Neural cell (in vitro differentiated cells): ENCODE measurements around the gene OTOA. TPM values are rescaled to one million over a fixed set of nuclear protein-coding genes. Genes with fewer than 3 reads are reported as not detected.

ENCODE experiments used
- H2AFZ ChIP-seq: fragments of 200-600, 300-800 bp; sonication (generic), shearing (Covaris generic); 2 replicates; pipeline ENCODE4 v1.6.0; 2014; ENCODE audit warnings: low read depth, mild to moderate bottlenecking, antibody characterized with exemption, low read length, moderate library complexity
- H3F3A ChIP-seq: fragments of 200-600 bp; shearing (Covaris generic); 2 replicates; pipeline ENCODE4 v1.6.1; 2016; ENCODE audit warnings: mild to moderate bottlenecking, moderate library complexity, mixed read lengths, antibody characterized with exemption, low read length; ENCODE audit not compliant: insufficient read depth, poor library complexity, severe bottlenecking
- H3K27ac ChIP-seq: fragments of 200-600, 300-800 bp; sonication (generic), shearing (Covaris generic); 2 replicates; pipeline ENCODE4 v1.5.1; 2014; ENCODE audit warnings: mild to moderate bottlenecking, low read length, moderate library complexity
- H3K27me3 ChIP-seq: fragments of 300-800, 200-600 bp; sonication (generic), shearing (Covaris generic); 2 replicates; pipeline ENCODE4 v1.6.0; 2014; ENCODE audit warnings: mild to moderate bottlenecking, low read depth, low read length, moderate library complexity; ENCODE audit not compliant: insufficient read depth
- H3K36me3 ChIP-seq: fragments of 300-800, 200-600 bp; sonication (generic), shearing (Covaris generic); 2 replicates; pipeline ENCODE4 v1.5.1; 2014; ENCODE audit warnings: mild to moderate bottlenecking, antibody characterized with exemption, low read length, moderate library complexity; ENCODE audit not compliant: insufficient read depth
- H3K4me2 ChIP-seq: fragments of 300-800, 200-600 bp; sonication (generic), shearing (Covaris generic); 2 replicates; pipeline ENCODE4 v1.6.0; 2014; ENCODE audit warnings: mild to moderate bottlenecking, low read length
- H3K4me3 ChIP-seq: fragments of 300-800, 200-600 bp; sonication (generic), shearing (Covaris generic); 2 replicates; pipeline ENCODE4 v1.5.1; 2014; ENCODE audit warnings: mild to moderate bottlenecking, low read length, moderate library complexity
- H3K79me2 ChIP-seq: fragments of 200-600 bp; shearing (Covaris generic); replicated peaks from 2 replicates; pipeline ENCODE4 v1.6.0; 2014; ENCODE audit warnings: mild to moderate bottlenecking, low read length, moderate library complexity; ENCODE audit not compliant: insufficient read depth
- H3K9ac ChIP-seq: fragments of 300-800, 200-600 bp; sonication (generic), shearing (Covaris generic); 2 replicates; pipeline ENCODE4 v1.6.1; 2016; ENCODE audit warnings: mild to moderate bottlenecking, low read length, mixed read lengths
- H3K9me2 ChIP-seq: fragments of 200-600 bp; shearing (Covaris generic); 2 replicates; pipeline ENCODE4 v1.6.1; 2016; ENCODE audit warnings: mild to moderate bottlenecking, low read length, mixed read lengths; ENCODE audit not compliant: insufficient read depth
- H3K9me3 ChIP-seq: fragments of 200-600, 300-800 bp; sonication (generic), shearing (Covaris generic); 2 replicates; pipeline ENCODE4 v1.6.1; 2016; ENCODE audit warnings: mild to moderate bottlenecking, mixed run types, low read length, moderate library complexity, mixed read lengths
- H4K20me1 ChIP-seq: fragments of 200-600 bp; shearing (Covaris generic); 2 replicates; pipeline ENCODE4 v1.6.1; 2016; ENCODE audit warnings: mild to moderate bottlenecking, mixed run types; ENCODE audit not compliant: insufficient read depth
- CTCF ChIP-seq: fragments of 450-650 bp; IDR thresholded peaks from 2 replicates; pipeline ENCODE4 v1.5.1; 2014; ENCODE audit warnings: antibody characterized with exemption, mild to moderate bottlenecking, moderate library complexity; ENCODE audit not compliant: poor library complexity, severe bottlenecking
- EP300 ChIP-seq: fragments of 450-650 bp; conservative IDR thresholded peaks from 2 replicates; pipeline ENCODE4 v1.6.1; 2014; ENCODE audit warnings: antibody characterized with exemption, mild to moderate bottlenecking, moderate library complexity; ENCODE audit not compliant: poor library complexity, severe bottlenecking
- EZH2 ChIP-seq: fragments of 200-600, 300-800 bp; shearing (Covaris generic), sonication (generic); IDR thresholded peaks from 2 replicates; pipeline ENCODE4 v1.6.1; 2014; ENCODE audit warnings: antibody characterized with exemption, low read length, borderline replicate concordance, mild to moderate bottlenecking; ENCODE audit not compliant: insufficient read depth, poor library complexity, severe bottlenecking
- MXI1 ChIP-seq: fragments of 450-650 bp; conservative IDR thresholded peaks from 2 replicates; pipeline ENCODE4 v1.6.1; 2014; ENCODE audit warnings: antibody characterized with exemption, mild to moderate bottlenecking; ENCODE audit not compliant: poor library complexity, severe bottlenecking
- POLR2AphosphoS5 ChIP-seq: IDR thresholded peaks from 2 replicates; pipeline ENCODE4 v1.6.1; 2012
- RAD21 ChIP-seq: fragments of 450-650 bp; conservative IDR thresholded peaks from 2 replicates; pipeline ENCODE4 v1.6.1; 2014; ENCODE audit warnings: antibody characterized with exemption, mild to moderate bottlenecking, moderate library complexity
- REST ChIP-seq: IDR thresholded peaks from 2 replicates; pipeline ENCODE4 v1.6.1; 2012; ENCODE audit warnings: borderline replicate concordance
- SMC3 ChIP-seq: fragments of 450-650 bp; conservative IDR thresholded peaks from 2 replicates; pipeline ENCODE4 v1.6.1; 2014; ENCODE audit warnings: antibody characterized with exemption, mild to moderate bottlenecking, moderate library complexity; ENCODE audit not compliant: poor library complexity
- TAF1 ChIP-seq: IDR thresholded peaks from 2 replicates; pipeline ENCODE4 v1.6.1; 2012; ENCODE audit warnings: low read depth
- polyA plus RNA-seq: library from polyadenylated mRNA; depleted of rRNA; stranded (reverse); fragments of >200 nt; gene quantifications from 2 replicates; pipeline ENCODE4 v1.2.3, GENCODE V29; 2014

The OTOA gene
- polyA plus RNA-seq, 1 donor from 2014 or later = 0.12 TPM

GRCh38 chr16:21698169-21699032 lies 34.6 kb downstream of the OTOA start:
- Histone ChIP-seq H3K79me2 (no peaks in the 10 kb centered on the region), H4K20me1 (no peaks in the 10 kb centered on the region), H3K9me2 (no peaks in the 10 kb centered on the region), H3F3A (no peaks in the 10 kb centered on the region), H3K9me3 (no peaks in the 10 kb centered on the region), H3K4me3 (no peak overlapping the region), H3K27ac (no peak overlapping the region), H3K9ac (no peak overlapping the region), H3K4me2 (no peak overlapping the region), H3K36me3 (no peaks in the 10 kb centered on the region), H3K27me3 (no peaks in the 10 kb centered on the region), H2AFZ (no peak overlapping the region)
- no peak for TF ChIP-seq REST
- TF ChIP-seq SMC3 = no peak
- no peak for TF ChIP-seq POLR2AphosphoS5
- no peak for TF ChIP-seq MXI1
- TF ChIP-seq EZH2 = no peak
- no peak for TF ChIP-seq TAF1
- TF ChIP-seq EP300 = no peak
- no peak for TF ChIP-seq CTCF
- TF ChIP-seq RAD21 = no peak

GRCh38 chr16:21701271-21701670 lies 37.5 kb downstream of the OTOA start:
- no peaks in the 10 kb centered on the region for H4K20me1 ChIP-seq
- H3K4me2 ChIP-seq = no peak overlapping the region
- no peaks in the 10 kb centered on the region for H3K9me3 ChIP-seq
- H2AFZ ChIP-seq = no peak overlapping the region
- no peaks in the 10 kb centered on the region for H3K9me2 ChIP-seq
- H3K79me2 ChIP-seq = no peaks in the 10 kb centered on the region
- no peak overlapping the region for H3K4me3 ChIP-seq
- TF ChIP-seq EP300 (no peak), SMC3 (no peak), REST (no peak), TAF1 (no peak), CTCF (no peak), RAD21 (no peak), MXI1 (no peak), EZH2 (no peak), POLR2AphosphoS5 (no peak)
- H3K36me3 ChIP-seq = no peaks in the 10 kb centered on the region
- H3K27ac ChIP-seq = no peak overlapping the region
- H3K9ac ChIP-seq = no peak overlapping the region
- H3K27me3 ChIP-seq = no peaks in the 10 kb centered on the region
- no peaks in the 10 kb centered on the region for H3F3A ChIP-seq
